ENCODE results near the gene SIX4. TPM values are rescaled to one million over a fixed set of nuclear protein-coding genes. Genes with fewer than 3 reads are reported as not detected.
A peak's percentile ranks its signal among the peaks of the same experiment; 100 is the strongest.

The SIX4 gene
- total and polyA plus RNA-seq, 2 donors (not counting 1 experiment from before 2014, with no cell fraction given) = not detected

DNA sequence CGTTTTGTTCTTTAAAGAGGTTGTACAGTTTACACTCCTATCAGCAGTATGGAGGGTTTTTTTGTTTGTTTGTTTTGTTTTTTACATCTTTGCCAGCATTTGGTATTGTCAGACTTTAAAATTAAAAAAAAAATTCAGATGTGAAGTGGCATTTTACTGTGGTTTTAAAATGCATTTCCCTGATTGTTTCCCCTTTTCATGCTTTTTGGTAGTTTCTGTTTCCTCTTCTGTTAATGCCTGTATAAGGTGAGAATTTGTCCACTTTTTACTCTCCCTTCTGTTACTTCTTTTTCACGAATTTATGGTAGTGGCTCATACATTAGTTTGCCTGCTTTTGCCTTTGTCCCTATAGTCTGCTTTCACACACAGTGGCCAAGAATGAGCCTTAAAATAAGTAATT lies 47.0 kb upstream of the SIX4 start:
- no peak overlapping the region for H3K9ac ChIP-seq (ENCODE audit: low read length)
- H3K79me2 ChIP-seq (ENCODE audit: control insufficient read depth, insufficient read depth, low read length) = peaks cover 35% of the 10 kb centered on the region
- intact Hi-C loops (cut with micrococcal nuclease) = no loop called here
- POLR2A ChIA-PET = no interaction called here
- H3K9me3 Mint-ChIP-seq (ENCODE audit: insufficient read depth) = no peaks in the 10 kb centered on the region
- peaks cover 9% of the 10 kb centered on the region for H3K4me1 Mint-ChIP-seq
- H3K9me3 ChIP-seq (ENCODE audit: control extremely low read depth in 1 of 3, control insufficient read depth in 2 of 3, insufficient read depth in 1 of 3, low read length in 2 of 3) = no peaks in the 10 kb centered on the region
- no peak overlapping the region for H2AFZ ChIP-seq (ENCODE audit: insufficient read depth, low read depth, low read length, poor library complexity, severe bottlenecking)
- peak overlapping the region; percentile 14 for H3K4me2 ChIP-seq (replicated peaks; ENCODE audit: low read depth, low read length, poor library complexity, severe bottlenecking)
- H3K27me3 Mint-ChIP-seq = no peaks in the 10 kb centered on the region
- H3K27me3 ChIP-seq (replicated peaks in 1 of 4; ENCODE audit: control extremely low read depth in 1 of 4, control insufficient read depth in 3 of 4, insufficient read depth in 4 of 4, low read length in 3 of 4) = no peaks in the 10 kb centered on the region
- no peak overlapping the region for H3K4me3 ChIP-seq (ENCODE audit: control extremely low read depth in 1 of 5, extremely low read depth in 1 of 5, insufficient read depth in 1 of 5, low read depth in 2 of 5, low read length in 4 of 5)
- H3K36me3 ChIP-seq (replicated peaks in 1 of 2; ENCODE audit: control extremely low read depth in 1 of 2, control insufficient read depth in 1 of 2, extremely low read depth in 1 of 2, insufficient read depth in 2 of 2, low read length in 1 of 2) = peaks cover 0 to 2% of the 10 kb centered on the region in 2 experiments
- no peak overlapping the region for H3K27ac Mint-ChIP-seq
- CTCF ChIA-PET = no interaction called here
- TF ChIP-seq EZH2 (IDR thresholded peaks at IDR 0.05; ENCODE audit: borderline replicate concordance, insufficient read depth, low read depth, low read length, poor library complexity, severe bottlenecking) = no peak
- no peak for TF ChIP-seq CTCF (IDR thresholded peaks at IDR 0.05)
- H3K4me1 ChIP-seq (ENCODE audit: control insufficient read depth in 2 of 2, insufficient read depth in 2 of 2, low read length in 2 of 2) = peaks cover 4 to 11% of the 10 kb centered on the region in 2 donors
- peak; percentile 4 for DNase-seq
- H3K4me3 Mint-ChIP-seq = no peak overlapping the region
- no peak overlapping the region for H3K27ac ChIP-seq (ENCODE audit: low read length in 2 of 2)
- no CpG with 5 or more reads among the region's 2 CpGs for WGBS (ENCODE audit: insufficient coverage)
- H4K20me1 ChIP-seq (ENCODE audit: control insufficient read depth, insufficient read depth, low read length, poor library complexity, severe bottlenecking) = peaks cover 40% of the 10 kb centered on the region
- no peak for ATAC-seq (ENCODE audit: low read depth)

- CTCF ChIA-PET = no interaction called here
- POLR2A ChIA-PET = no interaction called here
These were observed 44.5 kb upstream of the SIX4 start for GRCh38 chr14:60768602-60769001.

More at GRCh38 chr14:60768602-60769001, 44.5 kb upstream of the SIX4 start:
- Mint-ChIP-seq H3K27me3 (no peaks in the 10 kb centered on the region), H3K4me3 (no peak overlapping the region), H3K9me3 (ENCODE audit: insufficient read depth) (no peaks in the 10 kb centered on the region), H3K27ac (no peak overlapping the region), H3K4me1 (peaks cover 9% of the 10 kb centered on the region)
- no peak overlapping the region for H2AFZ ChIP-seq (ENCODE audit: insufficient read depth, low read depth, low read length, poor library complexity, severe bottlenecking)
- H4K20me1 ChIP-seq (ENCODE audit: control insufficient read depth, insufficient read depth, low read length, poor library complexity, severe bottlenecking) = peaks cover 38% of the 10 kb centered on the region
- intact Hi-C loops (cut with micrococcal nuclease) = no loop called here
- H3K79me2 ChIP-seq (ENCODE audit: control insufficient read depth, insufficient read depth, low read length) = peaks cover 35% of the 10 kb centered on the region
- H3K27me3 ChIP-seq (replicated peaks in 1 of 4; ENCODE audit: control extremely low read depth in 1 of 4, control insufficient read depth in 3 of 4, insufficient read depth in 4 of 4, low read length in 3 of 4) = no peaks in the 10 kb centered on the region
- H3K36me3 ChIP-seq (replicated peaks in 1 of 2; ENCODE audit: control extremely low read depth in 1 of 2, control insufficient read depth in 1 of 2, extremely low read depth in 1 of 2, insufficient read depth in 2 of 2, low read length in 1 of 2) = no peaks in the 10 kb centered on the region
- no peak overlapping the region for H3K4me2 ChIP-seq (replicated peaks; ENCODE audit: low read depth, low read length, poor library complexity, severe bottlenecking)
- no peaks in the 10 kb centered on the region for H3K9me3 ChIP-seq (ENCODE audit: control extremely low read depth in 1 of 3, control insufficient read depth in 2 of 3, insufficient read depth in 1 of 3, low read length in 2 of 3)
- H3K4me1 ChIP-seq (ENCODE audit: control insufficient read depth in 2 of 2, insufficient read depth in 2 of 2, low read length in 2 of 2) = peaks cover 4 to 11% of the 10 kb centered on the region in 2 donors
- DNase-seq (no peak), ATAC-seq (ENCODE audit: low read depth) (no peak)
- H3K9ac ChIP-seq (ENCODE audit: low read length) = no peak overlapping the region
- TF ChIP-seq CTCF (IDR thresholded peaks at IDR 0.05) = no peak
- TF ChIP-seq EZH2 (IDR thresholded peaks at IDR 0.05; ENCODE audit: borderline replicate concordance, insufficient read depth, low read depth, low read length, poor library complexity, severe bottlenecking) = no peak
- no peak overlapping the region for H3K27ac ChIP-seq (ENCODE audit: low read length in 2 of 2)
- H3K4me3 ChIP-seq (ENCODE audit: control extremely low read depth in 1 of 5, extremely low read depth in 1 of 5, insufficient read depth in 1 of 5, low read depth in 2 of 5, low read length in 4 of 5) = no peak overlapping the region
- no CpG with 5 or more reads among the region's 2 CpGs for WGBS (ENCODE audit: insufficient coverage)

Data from B cell (primary cell).